Lung (tissue), 12 donors: ENCODE measurements around the gene RABGEF1. TPM values are rescaled to one million over a fixed set of nuclear protein-coding genes. Genes with fewer than 3 reads are reported as not detected.
"Not testable (repeated sequence)": the region's sequence is repeated elsewhere in the genome, so short reads cannot be mapped to it uniquely, and the experiment has no call there.

Source experiments
- ATAC-seq: fragments of 200-7000 bp; cut with Tn5 transposase; one replicate; pipeline ENCODE4 v1.9.1; 2020; ENCODE audit warnings: moderate number of reproducible peaks; ENCODE audit not compliant: insufficient read depth, low FRiP score
- DNase-seq, 3 donors: peaks; one replicate each; pipeline ENCODE4 v3.0.0-alpha.2; 2013 to 2017
- H3K27ac ChIP-seq, 2 donors: one replicate each; pipeline ENCODE4 v1.5.1; 2013; ENCODE audit warnings: mild to moderate bottlenecking in 2 of 2, moderate library complexity in 2 of 2, control low read depth in 1 of 2, inconsistent platforms in 1 of 2, low read depth in 1 of 2, low read length in 1 of 2
- H3K27me3 ChIP-seq, 3 donors: one replicate each; pipeline ENCODE4 v1.5.1; 2013; ENCODE audit warnings: low read length in 2 of 3; ENCODE audit not compliant: control insufficient read depth in 3 of 3, insufficient read depth in 3 of 3
- H3K36me3 ChIP-seq, 4 donors: one replicate each; pipeline ENCODE4 v1.5.1; 2013; ENCODE audit warnings: low read length in 4 of 4, mild to moderate bottlenecking in 1 of 4, moderate library complexity in 1 of 4; ENCODE audit not compliant: control insufficient read depth in 4 of 4, insufficient read depth in 4 of 4
- H3K4me1 ChIP-seq, 5 donors: one replicate each; pipeline ENCODE4 v1.5.1; 2013; ENCODE audit warnings: low read length in 5 of 5, mild to moderate bottlenecking in 2 of 5, moderate library complexity in 1 of 5; ENCODE audit not compliant: control insufficient read depth in 5 of 5, insufficient read depth in 5 of 5
- H3K4me3 ChIP-seq: one replicate; pipeline ENCODE4 v1.5.1; 2013; ENCODE audit warnings: mild to moderate bottlenecking, control low read depth, moderate library complexity
- H3K9ac ChIP-seq, 2 donors: one replicate each; pipeline ENCODE4 v1.5.1; 2013; ENCODE audit warnings: low read length in 2 of 2, control low read depth in 1 of 2; ENCODE audit not compliant: insufficient read depth in 1 of 2
- H3K9me3 ChIP-seq, 4 donors: one replicate each; pipeline ENCODE4 v1.5.1; 2013; ENCODE audit warnings: low read length in 3 of 4, mild to moderate bottlenecking in 1 of 4, moderate library complexity in 1 of 4; ENCODE audit not compliant: control insufficient read depth in 4 of 4, insufficient read depth in 3 of 4
- WGBS, 2 donors: extraction: QIAGEN DNeasy Blood & Tissue Kit; methylation state at CpG; one replicate each; pipeline ENCODE4 v1.1.7; 2013; 5-methylcytosine and 5-hydroxymethylcytosine counted together
- polyA plus RNA-seq, 2 donors: library from polyadenylated mRNA; stranded (reverse); fragments of 200-250 nt; gene quantifications; one replicate each; pipeline ENCODE4 v1.2.1, GENCODE V29; 2013
- total RNA-seq, 2 donors: library from RNA; depleted of rRNA in 1 of 2; stranded (reverse); fragments of >200 nt in 1 of 2; gene quantifications; one replicate each; pipeline ENCODE4 v1.2.1, GENCODE V29; 2014 to 2021
- TF ChIP-seq, protein P1 (sequence below): IDR thresholded peaks from 2 replicates; pipeline ENCODE4 v1.5.1; 2012; ENCODE audit warnings: mild to moderate bottlenecking; ENCODE audit errors: control extremely low read depth, extremely low read depth
- donor health status: control.
- donor health status: control.
- donor health status: Bipolar disorder and iron deficiency.
- donor health status: healthy.
- donor health status: DM: yes; HTN: yes; CAD: no.

RABGEF1 gene
- total and polyA plus RNA-seq, 4 donors, result 9.3 to 27.3 (median 18.9) TPM

DNA sequence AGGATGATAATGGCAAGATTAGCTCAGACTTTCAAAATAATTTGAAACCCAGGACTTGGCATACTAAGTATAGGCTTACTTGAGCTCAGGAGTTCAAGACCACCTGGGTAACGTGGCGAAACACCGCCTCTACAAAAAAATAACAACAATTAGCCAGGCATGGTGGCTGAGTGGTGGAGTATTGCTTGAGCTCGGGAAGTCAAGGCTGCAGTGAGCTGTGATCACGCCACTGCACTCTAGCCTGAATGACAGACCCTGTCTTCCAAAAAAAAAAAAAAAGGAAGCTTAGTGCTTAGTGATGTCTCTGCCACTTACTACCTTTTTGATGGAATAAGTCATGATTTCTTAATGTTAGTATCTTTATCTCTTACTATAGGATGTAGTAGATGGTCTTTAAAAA lies 25.5 kb downstream of the RABGEF1 start:
- DNase-seq (no peak), ATAC-seq (no peak)
- H3K9me3 ChIP-seq, result peaks cover 0 to 4% (median 0%) of the 10 kb centered on the region in 4 donors
- H3K36me3 ChIP-seq, result no peaks in the 10 kb centered on the region
- peaks cover 0 to 8% (median under 1%) of the 10 kb centered on the region in 5 donors for H3K4me1 ChIP-seq
- TF ChIP-seq, protein P1, sequence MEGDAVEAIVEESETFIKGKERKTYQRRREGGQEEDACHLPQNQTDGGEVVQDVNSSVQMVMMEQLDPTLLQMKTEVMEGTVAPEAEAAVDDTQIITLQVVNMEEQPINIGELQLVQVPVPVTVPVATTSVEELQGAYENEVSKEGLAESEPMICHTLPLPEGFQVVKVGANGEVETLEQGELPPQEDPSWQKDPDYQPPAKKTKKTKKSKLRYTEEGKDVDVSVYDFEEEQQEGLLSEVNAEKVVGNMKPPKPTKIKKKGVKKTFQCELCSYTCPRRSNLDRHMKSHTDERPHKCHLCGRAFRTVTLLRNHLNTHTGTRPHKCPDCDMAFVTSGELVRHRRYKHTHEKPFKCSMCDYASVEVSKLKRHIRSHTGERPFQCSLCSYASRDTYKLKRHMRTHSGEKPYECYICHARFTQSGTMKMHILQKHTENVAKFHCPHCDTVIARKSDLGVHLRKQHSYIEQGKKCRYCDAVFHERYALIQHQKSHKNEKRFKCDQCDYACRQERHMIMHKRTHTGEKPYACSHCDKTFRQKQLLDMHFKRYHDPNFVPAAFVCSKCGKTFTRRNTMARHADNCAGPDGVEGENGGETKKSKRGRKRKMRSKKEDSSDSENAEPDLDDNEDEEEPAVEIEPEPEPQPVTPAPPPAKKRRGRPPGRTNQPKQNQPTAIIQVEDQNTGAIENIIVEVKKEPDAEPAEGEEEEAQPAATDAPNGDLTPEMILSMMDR, result no peak
- no peak overlapping the region for H3K4me3 ChIP-seq
- no peaks in the 10 kb centered on the region for H3K27me3 ChIP-seq
- 91 to 94% methylated on average over 5 of the region's 5 CpGs for WGBS, 2 donors
- no peak overlapping the region for H3K27ac ChIP-seq
- H3K9ac ChIP-seq, result no peak overlapping the region

GRCh38 chr7:66767486-66767885 lies 27.0 kb downstream of the RABGEF1 start:
- H3K27me3 ChIP-seq, H3K36me3 ChIP-seq, H3K4me1 ChIP-seq, H3K4me3 ChIP-seq, DNase-seq, H3K9me3 ChIP-seq, ATAC-seq, H3K27ac ChIP-seq, H3K9ac ChIP-seq: not testable (repeated sequence)

GRCh38 chr7:66768865-66769832 lies 28.6 kb downstream of the RABGEF1 start:
- H3K4me1 ChIP-seq, result peaks cover 0 to 8% (median 0%) of the 10 kb centered on the region in 5 donors
- TF ChIP-seq, protein P1, result no peak
- WGBS, 2 donors, result 57 to 64% methylated on average over 4 to 5 of the region's 5 CpGs
- H3K9ac ChIP-seq, result no peak overlapping the region
- H3K27ac ChIP-seq, result no peak overlapping the region
- H3K4me3 ChIP-seq, result no peak overlapping the region
- no peaks in the 10 kb centered on the region for H3K27me3 ChIP-seq
- no peaks in the 10 kb centered on the region for H3K9me3 ChIP-seq
- DNase-seq (no peak), ATAC-seq (no peak)
- H3K36me3 ChIP-seq, result peaks cover 0 to 9% (median 3%) of the 10 kb centered on the region in 4 donors

GRCh38 chr7:66769833-66770512 lies 29.4 kb downstream of the RABGEF1 start:
- H3K36me3 ChIP-seq, result peaks cover 0 to 15% (median 8%) of the 10 kb centered on the region in 4 donors
- no peak for ATAC-seq
- 62 to 75% methylated on average over 5 of the region's 5 CpGs for WGBS, 2 donors
- no peak overlapping the region for H3K4me3 ChIP-seq
- TF ChIP-seq, protein P1, result no peak
- no peak overlapping the region for H3K9ac ChIP-seq
- peak in 2 of 3 donors; percentile 23 to 43 for DNase-seq
- H3K27me3 ChIP-seq, result no peaks in the 10 kb centered on the region
- H3K27ac ChIP-seq, result no peak overlapping the region
- peaks cover 0 to 8% (median 0%) of the 10 kb centered on the region in 5 donors for H3K4me1 ChIP-seq
- H3K9me3 ChIP-seq, result no peaks in the 10 kb centered on the region
